ENCODE measurements around the gene TCTA.

GRCh38 chr3:49414753-49415152 is 2.5 kb downstream of the TCTA start:
- TF ChIP-seq, protein P1, sequence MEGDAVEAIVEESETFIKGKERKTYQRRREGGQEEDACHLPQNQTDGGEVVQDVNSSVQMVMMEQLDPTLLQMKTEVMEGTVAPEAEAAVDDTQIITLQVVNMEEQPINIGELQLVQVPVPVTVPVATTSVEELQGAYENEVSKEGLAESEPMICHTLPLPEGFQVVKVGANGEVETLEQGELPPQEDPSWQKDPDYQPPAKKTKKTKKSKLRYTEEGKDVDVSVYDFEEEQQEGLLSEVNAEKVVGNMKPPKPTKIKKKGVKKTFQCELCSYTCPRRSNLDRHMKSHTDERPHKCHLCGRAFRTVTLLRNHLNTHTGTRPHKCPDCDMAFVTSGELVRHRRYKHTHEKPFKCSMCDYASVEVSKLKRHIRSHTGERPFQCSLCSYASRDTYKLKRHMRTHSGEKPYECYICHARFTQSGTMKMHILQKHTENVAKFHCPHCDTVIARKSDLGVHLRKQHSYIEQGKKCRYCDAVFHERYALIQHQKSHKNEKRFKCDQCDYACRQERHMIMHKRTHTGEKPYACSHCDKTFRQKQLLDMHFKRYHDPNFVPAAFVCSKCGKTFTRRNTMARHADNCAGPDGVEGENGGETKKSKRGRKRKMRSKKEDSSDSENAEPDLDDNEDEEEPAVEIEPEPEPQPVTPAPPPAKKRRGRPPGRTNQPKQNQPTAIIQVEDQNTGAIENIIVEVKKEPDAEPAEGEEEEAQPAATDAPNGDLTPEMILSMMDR (IDR thresholded peaks at IDR 0.05): no peak
- no peak for TF ChIP-seq POLR2A (IDR thresholded peaks at IDR 0.05)
